Fibroblast of skin of right quadriceps (primary cell): Measurements from ENCODE around the gene PPIF.

Experiments used
- DNase-seq: peaks from one replicate; pipeline ENCODE4 v3.0.0-alpha.2; 2013

Gene PPIF

DNA sequence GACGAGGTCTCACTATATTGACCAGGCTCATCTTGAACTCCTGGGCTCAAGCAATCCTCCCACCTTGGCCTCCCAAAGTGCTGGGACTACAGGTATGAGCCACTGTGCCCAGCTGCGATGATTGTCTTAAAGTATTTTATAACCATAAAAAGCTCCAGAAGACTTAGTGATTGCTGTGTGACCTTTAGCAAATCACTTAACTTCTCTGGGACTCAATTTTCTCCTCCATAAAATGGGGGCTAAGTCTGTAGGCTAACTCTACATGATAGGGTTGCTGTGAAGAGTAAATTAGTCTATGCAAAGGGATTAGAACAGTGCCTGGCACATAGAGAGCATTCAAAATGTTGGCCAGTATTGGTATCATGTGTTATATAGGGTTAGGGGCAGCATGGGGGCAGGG, 42.8 kb downstream of the PPIF start:
- DNase-seq: no peak

DNA sequence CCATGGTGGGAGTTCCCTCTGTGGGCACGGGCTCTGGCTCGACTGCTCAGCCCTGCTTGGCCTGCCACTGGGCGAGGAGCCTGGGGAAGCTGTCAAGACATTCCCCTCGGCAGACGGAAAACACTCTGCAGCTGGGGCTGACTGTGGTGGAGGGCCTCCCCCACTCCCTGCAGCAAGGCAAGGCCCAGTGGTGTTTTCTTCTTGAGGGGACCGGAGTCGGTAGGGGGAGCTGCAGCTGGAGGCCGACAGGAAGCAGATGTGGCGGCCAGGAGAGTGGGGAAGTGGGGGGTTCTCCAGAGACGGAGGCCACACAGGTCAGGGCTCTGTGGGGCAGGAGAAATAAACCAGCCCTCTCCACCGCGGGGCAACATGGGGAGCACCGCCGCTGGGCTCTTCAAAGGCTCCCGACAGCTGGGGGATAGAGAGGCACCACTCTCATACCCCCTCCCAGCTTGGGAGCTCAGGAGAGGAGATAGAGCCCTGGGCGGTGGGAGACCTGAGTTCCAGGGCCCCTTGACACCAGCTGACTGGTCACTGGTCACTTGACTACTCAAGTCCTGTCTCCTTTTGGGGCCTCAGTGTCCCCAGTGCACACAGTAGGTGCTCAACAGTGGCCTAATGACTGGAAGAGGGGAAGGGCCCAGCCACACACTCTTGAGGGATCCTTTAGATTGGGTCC, 43.4 kb downstream of the PPIF start:
- DNase-seq: no peak

DNA sequence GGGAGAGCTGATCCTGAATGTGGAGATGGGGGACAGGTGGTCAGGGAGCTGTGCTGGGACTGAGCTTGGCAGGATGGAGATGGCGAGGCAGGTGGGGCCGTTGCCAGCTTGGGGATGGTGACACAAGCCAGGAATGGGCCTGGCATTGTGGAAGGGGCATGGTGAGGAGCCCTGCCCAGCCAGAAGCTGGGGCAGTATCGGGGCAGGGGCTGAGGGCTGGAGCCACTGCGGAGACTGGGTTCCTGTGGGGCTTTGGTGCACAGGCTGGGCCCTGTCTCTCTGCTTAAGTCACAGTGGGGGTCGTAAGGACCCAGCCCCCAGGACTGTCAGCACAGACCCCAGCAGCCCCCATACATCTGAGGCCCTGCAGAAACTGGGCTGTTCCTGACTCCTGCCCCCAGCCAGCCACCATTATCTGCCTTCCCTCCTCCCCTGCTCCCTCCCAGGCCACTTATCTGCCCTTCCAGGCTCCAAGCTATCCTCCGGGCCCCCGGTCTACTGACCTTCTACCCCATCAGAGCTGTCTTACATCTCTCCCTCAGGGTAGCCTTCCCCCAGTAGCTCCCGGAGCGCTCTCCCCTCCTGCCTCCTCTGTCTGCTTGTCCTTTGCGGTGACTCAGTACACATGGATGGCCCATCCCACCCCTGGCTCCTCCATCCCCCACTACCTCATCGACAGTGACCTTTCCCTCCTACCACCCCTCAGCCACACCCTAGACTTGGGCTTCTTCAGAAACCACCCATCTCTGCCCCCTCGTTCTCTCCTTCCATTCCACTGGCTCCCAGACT, 44.2 kb downstream of the PPIF start:
- DNase-seq: no peak

DNA sequence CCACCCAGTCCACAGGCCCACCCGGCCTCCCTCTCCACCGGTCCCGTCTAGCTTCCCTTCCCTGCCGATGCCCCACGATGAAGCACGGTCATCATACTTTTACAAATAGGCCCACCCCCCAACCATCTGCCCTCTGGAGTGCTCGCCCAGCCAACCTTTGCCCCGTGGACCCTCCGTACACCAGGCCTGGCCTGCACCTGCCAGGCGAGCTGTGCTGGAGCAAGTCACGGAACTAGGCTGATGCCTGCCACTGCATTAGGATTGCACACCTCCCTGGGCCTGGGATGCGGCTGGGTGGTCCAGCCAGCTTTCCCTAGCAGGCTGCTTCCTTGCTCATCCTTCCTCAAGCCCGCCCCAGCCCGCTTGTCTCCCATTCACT, 44.7 kb downstream of the PPIF start:
- no peak for DNase-seq

DNA sequence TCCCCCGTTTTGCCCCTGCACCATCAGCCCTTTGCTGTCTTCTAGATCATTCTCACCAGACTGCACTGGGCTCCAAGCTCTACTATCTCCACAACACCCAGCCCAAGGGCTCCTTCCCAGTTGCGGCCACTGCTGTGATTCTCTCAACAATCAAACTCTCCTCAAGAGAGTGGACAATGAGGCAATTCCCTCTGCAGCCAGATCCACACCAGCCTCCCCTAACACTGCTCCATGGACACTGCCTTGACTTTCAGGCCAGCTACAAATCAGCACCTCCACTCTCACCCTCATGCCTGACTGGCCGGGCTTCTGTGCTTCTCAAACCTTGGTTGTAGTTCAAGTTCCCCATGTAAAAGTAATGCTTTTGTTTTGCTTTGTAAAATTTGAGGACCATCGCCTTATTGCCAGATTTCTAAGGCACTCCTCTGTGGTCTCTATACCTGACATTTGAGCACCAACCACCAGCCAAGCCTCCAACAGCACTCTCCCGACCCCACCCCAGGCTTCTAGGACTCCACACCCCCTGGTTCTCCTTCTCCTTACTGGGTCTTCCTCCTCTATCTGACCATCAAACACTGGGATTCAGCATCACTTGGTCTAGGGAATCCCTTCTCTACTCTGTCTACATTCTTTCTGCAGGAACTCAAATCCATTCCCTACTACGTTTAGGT, 45.4 kb downstream of the PPIF start:
- DNase-seq: no peak

DNA sequence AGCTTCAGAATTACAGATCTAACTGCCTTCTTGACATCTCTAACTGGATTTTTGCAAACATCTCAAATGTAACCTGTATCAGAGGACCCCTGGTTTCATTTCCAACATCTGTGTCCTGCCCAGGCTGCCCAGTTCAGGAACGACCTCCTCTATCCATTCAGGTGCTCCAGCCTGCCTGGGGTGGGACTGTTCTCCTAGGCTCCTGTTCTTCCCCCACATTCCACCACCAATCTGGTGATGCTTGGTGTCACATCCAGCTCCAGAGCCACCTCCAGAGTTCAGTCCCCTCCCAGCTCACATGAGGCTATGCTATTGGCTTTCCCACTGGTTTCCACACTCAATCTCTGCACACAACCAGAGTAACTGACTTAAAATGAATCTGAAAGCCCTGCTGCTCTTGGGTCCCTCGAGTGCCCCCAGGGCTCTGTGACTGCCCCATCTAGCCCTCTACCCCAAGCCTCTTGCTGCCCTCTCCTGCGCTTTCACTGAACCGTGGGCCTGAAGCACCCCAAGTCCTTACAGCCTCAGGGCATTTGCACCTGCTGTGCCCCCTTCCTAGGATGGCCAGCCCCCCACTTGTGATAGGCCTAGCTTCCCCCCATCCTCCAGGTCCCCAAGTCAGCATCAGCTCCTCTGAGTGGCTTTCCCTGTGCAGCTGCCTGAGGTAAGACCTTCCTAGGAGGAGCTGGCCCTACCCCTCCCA, 46.1 kb downstream of the PPIF start:
- no peak for DNase-seq

DNA sequence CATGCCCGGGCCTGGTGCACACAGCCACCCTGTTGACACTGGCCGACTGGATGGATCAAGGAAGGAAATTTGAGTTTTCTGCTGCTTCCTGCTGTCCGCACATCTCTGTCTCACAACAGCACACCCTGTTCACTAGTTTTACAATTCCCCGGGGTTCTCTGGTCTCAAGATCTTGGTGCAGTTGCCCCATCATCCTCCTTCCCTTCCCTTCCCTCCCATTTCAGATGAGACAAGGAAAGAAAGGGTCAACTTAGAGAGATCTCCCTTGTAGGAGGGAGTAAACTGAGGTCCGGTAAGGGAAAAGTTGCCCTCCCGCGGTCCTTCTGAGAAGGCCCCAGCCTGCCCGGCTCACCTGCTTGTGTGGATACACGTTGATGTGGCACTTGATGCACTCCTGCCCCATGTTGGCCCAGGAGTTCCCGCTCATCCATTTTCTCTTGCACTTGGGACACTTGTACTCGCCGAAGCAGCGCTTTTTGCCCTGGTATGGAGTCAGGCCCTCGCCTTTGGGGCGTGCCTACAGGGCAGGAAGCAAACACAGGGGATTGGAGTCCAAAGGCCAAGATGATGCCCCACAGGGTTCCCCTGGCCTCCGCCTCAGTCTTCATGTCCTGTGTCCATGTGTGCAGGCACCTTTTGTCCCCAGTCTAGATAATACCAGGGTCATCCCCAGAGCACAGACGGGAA, 46.8 kb downstream of the PPIF start:
- DNase-seq: no peak

DNA sequence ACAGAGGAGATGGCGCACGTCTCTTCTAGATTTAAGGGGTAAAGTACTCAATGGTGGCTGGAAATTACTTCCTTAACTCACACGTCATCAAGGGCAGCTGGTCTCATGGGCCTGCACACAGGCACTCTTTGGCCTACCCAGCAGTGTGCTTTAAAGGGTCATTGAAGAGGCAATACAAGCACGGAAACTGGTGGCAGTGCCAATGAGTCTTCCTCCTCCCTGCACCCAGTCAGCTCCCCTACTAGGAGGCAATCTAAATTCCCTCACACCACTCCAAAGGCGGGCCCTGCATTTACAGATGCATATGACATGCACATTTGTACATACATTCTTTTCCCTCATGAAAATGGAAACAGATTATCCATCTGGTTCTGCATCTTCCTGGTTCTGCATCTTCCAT, 47.4 kb downstream of the PPIF start:
- DNase-seq: no peak

DNA sequence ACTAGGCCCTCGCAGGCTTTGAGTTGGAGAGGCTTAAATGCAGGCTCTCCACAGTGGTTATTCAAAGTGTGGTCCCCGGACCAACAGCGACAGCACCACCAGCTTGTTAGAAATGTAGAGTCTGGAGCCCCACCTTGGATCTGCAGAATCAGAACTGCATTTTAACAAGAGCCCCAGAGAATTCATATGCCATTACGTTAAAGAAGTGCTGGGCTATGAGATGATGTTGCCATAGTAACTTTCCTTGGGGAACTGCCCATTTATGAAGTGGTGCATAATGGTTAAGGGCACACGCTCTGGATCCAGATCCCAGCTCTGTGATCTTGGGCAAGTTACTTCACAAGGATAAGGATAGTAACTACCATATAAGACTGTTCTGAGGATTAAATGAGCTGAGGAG, 49.3 kb downstream of the PPIF start:
- DNase-seq: no peak

DNA sequence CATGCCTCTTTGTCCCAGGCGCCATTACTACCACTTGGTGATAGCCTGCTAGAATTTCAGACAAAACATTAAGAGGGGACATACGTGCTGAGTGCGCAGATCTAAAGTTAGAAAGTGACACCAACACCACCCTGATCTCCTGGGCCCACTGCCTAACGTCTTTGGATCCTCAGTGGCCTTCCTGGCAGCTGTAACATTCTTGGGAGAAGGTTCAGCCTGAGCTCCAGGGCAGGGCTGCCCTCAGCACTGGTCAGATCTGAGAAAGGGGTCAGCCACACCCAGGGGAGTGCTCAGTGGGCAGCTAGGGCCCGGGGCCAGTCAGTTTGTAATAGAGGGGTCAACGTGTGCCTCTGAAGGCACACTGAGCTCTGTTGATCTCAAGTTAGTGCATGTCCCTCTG, 49.8 kb downstream of the PPIF start:
- no peak for DNase-seq

DNA sequence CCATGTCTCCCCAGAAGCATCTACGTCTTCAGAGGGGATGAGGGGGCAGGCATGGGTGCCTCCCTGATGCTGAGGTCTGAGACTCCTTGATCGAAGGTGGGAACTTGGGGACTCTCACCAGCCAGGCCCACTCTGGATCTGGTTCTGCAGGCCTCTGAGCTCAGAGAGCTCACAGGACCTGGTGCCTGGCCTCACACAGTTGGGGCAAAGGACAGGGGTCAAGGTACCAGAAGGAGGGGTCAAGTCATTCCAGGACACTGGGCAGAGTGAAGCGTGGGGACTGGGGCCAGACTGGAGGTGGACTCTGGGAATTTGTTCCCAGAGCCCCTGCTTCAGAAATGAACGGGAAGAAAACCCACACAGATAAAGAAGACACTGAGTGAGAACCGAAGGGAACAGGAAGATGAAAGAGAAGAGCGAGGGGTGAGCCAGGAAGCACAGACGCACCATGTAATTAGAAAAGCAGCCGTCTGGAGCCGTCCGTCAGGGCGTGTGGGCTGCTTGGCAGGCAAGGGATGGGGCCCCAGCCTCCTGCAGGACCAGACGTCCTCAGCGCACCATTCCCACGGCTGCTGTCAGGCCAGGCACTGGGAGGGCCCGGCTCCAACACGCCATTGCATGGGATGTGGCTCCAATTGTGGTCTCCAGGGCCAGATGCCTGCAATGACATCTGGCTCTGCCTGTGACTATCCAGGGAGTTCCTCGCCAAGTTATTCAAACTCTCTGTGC, 50.5 kb downstream of the PPIF start:
- peak; percentile 51 for DNase-seq

DNA sequence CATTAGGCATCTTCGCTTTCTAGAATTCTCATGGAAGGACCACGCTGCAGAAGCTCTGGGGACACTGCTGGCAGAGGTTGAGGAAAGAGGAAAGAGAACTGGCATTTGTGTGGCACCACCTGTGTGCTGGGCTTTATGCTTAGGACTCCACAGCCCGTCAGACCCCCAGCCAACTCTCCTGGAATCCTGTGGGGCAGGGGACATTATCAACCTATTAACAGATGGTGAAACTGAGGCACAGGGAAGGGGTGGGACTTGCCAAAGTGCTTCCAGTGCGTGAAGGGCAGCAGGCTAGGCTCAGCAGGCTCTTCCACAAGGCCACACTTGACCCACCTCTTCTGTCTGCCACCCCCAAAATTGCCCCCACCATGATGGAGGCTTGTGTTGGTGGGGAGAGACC, 51.4 kb downstream of the PPIF start:
- DNase-seq: no peak

DNA sequence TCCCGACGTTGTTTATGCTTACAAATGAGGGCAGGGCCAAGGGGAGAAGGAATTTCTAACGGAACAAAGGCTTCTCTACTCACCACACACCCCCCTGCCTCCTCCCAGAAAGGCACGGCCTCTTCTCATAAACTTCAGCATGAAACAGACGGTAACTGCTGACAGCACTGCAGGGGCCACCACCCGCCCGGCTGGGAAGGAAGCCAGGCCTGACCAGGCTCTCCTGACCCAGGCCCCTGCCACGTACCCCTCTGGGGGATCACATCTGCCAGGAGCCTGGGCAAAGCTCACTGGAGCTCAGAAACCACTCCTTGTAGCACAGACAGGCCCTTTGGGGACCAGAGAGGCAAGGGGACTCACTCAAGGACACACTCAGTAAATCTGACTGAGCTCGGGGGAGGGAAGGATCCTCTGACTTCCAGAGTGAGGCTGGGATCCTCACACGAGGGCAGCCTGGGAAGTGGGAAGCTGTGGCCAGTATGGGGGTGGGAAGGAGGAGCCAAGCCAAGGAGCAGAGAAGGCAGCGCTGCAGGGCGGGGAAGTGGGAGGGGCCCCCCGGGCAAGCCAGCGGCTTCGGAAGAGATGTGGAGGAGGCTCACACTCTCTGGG, 52.1 kb downstream of the PPIF start:
- peak; percentile 96 for DNase-seq

DNA sequence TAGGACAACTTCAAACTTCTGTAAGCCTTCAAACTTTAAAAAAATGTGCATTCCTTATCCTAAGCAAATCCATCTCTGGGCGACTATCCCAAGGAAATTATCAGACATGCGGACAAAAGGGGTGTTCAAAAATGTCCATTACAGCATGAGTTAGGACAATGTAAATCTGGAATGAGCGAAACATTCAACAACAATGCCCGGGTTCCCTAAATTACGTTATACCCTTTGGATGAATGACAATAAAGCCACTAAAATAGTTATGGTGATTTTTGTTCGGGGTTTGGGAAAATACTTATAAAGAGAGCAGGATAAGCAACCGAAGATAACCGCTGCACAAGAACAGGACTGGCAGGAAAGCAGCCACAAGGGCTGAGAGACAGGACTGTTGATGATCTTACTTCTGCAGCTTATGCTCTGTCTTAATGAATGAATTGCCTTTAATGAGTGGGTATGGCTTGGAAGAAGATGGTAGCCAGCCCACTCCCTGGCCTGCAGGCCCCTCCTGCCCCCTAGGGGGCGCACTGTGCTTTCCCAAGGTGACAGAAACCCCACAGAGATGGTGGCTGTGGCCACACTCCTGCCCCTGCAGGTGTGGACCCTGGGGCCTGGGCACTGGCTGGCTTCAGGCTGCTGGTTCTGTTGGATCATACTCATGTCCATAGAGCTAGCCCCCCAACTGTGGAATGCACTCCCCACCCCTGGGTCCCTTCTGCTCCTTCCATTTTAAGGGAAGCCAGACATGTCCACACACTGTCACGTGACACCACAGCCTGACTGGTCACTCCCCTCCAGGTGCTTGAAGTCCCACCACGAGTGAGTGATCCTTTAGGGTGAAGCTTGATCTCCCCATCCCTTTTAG, 53.1 kb downstream of the PPIF start:
- DNase-seq: no peak

DNA sequence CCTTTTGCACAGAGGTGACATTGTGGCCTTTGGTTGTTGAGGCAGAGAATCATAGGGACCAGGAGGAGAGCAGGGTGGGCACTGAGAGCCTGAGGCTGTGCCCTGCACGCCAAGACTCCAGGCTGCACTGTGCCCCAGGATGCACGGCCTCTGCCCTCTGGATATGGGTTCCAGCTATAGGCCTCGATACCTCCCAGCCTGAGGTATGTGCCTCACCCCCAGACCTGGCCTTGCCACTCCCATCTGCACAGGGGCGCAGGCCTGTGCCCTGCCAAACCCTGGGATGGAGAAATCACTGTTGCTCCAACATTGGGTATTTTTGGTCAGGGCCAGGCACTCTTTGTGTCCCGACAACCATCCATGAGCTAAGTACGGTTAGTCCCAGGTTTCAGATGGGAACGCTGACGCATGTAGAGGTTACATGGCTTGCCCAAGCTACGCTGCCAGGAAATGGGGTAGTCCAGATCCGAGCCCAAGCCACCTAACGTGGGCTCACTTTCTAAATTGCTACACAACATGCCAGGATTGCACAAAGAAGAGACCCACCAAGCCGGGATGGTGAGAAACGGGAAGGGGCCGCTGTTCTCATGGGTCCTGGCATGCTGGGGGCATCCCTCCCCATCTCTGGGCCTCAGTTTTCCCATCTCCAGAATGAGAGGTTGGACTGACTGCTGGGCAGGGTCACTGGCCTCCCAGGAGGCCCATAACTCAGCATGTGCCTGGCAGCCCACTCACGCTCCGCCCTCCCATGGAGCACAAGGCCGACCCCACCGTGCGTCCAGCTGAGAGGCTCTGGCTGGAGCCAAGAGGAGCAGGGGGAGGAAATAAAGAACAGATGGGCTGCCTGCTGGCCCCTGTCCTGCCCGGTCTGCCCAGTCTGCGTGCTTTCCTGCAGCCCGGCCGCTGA, 54.0 kb downstream of the PPIF start:
- peak; percentile 43 for DNase-seq

DNA sequence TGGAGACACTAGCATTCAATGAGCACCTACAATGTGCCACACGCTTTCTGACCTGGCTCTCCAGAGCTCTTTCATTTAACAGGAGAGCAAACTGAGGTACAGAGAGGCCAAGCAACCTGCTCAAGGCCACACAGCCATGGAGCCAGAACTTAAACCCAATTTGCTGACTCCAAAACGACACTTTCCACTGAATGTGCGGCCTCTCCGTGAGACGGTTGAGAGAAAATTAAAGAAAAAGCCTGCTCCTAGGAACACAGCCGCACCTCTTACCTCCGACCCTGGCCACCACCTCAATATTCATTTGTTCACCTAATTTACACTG, 55.3 kb downstream of the PPIF start:
- DNase-seq: no peak

DNA sequence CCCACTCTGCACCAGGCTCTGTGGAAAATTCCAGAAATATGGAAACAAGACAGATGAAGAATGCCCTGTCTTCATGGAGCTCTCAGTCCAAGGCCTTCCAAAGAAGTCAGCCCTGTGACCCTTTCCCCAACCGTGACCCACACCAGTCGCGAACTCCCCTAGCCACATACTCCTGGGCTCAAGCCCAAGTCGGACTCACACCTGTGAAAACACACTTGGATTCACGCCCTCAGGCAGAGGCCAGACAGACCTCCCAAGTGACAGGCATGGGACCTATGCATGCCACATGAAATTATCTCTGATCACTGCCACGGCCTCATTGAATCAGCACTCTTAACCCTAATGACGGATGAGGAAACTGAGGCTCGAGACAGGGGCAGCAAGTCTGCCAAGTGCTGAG, 55.7 kb downstream of the PPIF start:
- no peak for DNase-seq

DNA sequence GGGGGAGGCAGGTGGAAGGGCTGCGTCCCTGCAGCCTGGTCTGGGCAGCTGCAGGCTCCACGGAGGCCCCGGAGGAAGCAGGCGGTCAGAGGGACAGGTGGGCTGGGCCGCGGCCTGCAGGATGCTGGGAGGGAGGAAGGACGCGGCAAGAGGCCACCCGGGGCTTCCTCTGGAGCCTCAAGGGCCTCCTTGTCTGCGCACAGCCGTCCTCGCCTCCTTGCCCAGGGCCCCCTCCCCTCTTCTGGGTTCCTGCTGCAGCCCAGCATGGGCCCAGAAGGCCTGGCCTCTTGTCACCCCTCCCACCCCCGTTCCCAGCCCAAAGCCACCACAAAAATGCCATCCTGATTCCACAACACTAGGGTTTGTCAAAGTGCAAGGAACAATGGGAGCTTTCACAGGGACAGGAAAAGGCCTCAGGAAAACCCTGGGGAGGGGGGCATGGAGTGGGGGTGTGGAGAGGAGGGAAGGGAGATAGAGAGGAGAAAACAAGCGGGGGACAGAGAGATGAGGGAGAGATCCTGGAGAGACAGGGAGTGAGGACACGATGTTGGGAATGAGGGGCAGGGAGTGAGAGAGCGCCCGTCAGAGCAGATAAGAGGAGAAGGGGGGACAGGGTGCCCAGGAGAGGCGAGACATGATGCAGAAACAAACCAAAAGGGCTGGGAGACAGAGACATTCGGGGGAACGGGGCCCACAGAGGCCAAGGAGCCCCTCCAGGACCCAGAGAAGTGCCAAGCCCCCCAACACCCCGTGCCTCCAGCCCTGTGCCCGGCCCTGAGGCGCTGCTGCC, 56.4 kb downstream of the PPIF start:
- DNase-seq: peak; percentile 29

DNA sequence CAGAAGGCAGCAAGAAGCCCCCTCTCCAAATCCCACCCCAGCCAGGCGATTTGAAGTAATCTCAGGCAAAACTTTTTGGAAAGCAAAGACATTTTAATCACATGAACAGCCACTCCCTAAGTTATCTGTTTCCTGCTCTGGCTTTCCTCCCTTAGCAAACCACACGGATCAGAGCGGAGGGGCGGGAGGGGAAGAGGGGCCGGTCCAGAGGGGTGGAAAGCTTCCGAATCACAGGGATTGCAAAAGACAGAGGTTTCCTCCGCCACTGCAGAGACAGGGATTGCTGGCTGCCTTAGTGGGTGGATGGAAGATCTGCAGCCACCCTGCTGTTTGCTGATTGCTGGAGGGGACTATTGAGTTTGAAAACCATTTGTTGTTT, 57.0 kb downstream of the PPIF start:
- peak; percentile 90 for DNase-seq
